CD14-positive monocyte (primary cell): ENCODE data around the gene PNKD. TPM values are rescaled to one million over a fixed set of nuclear protein-coding genes. Genes with fewer than 3 reads are reported as not detected.
A peak's percentile ranks its signal among the peaks of the same experiment; 100 is the strongest.

ENCODE experiments used
- DNase-seq, 3 donors: peaks; one replicate each; pipeline ENCODE4 v3.0.0-alpha.2; 2011 to 2022
- H2AFZ ChIP-seq: 2 replicates; pipeline ENCODE4 v1.6.0; 2012; ENCODE audit warnings: mild to moderate bottlenecking, low read depth, low read length, inconsistent platforms; ENCODE audit not compliant: insufficient read depth, poor library complexity, severe bottlenecking
- H3K27ac ChIP-seq, 2 donors: 1 replicate in 1 of 2; 2 replicates in 1 of 2; pipeline ENCODE4 v1.5.1; 2012 to 2013; ENCODE audit warnings: low read length in 2 of 2, control low read depth in 1 of 2, inconsistent platforms in 1 of 2, low read depth in 1 of 2, mild to moderate bottlenecking in 1 of 2
- H3K27me3 ChIP-seq, 2 donors: one replicate each; pipeline versions ENCODE4 v1.6.0 to v1.6.1; 2011 to 2013; ENCODE audit warnings: low read length in 2 of 2; ENCODE audit not compliant: control insufficient read depth in 2 of 2, insufficient read depth in 2 of 2
- H3K36me3 ChIP-seq, 2 donors: replicated peaks in 1 of 2; 1 replicate in 1 of 2; 2 replicates in 1 of 2; pipeline versions ENCODE4 v1.5.1 to v1.6.1; 2012 to 2013; ENCODE audit warnings: low read length in 2 of 2, control low read depth in 1 of 2, inconsistent platforms in 1 of 2, mild to moderate bottlenecking in 1 of 2; ENCODE audit not compliant: insufficient read depth in 2 of 2, control insufficient read depth in 1 of 2
- H3K4me1 ChIP-seq, 2 donors: 1 replicate in 1 of 2; 2 replicates in 1 of 2; pipeline versions ENCODE4 v1.5.1 to v1.6.1; 2012 to 2013; ENCODE audit warnings: low read length in 2 of 2, control low read depth in 1 of 2, inconsistent platforms in 1 of 2, mild to moderate bottlenecking in 1 of 2, moderate library complexity in 1 of 2; ENCODE audit not compliant: insufficient read depth in 2 of 2, control insufficient read depth in 1 of 2
- H3K4me2 ChIP-seq: replicated peaks from 2 replicates; pipeline ENCODE3; 2012; ENCODE audit warnings: low read length, moderate library complexity, mild to moderate bottlenecking; ENCODE audit not compliant: poor library complexity, severe bottlenecking; ENCODE audit errors: extremely low read depth
- H3K4me3 ChIP-seq, 3 experiments: fragments of 200-600 bp in 1 of 3; sonication (generic) in 1 of 3; replicated peaks in 1 of 3; 1 replicate in 2 of 3; 2 replicates in 1 of 3; pipeline ENCODE4 v1.5.1; 2011 to 2013; ENCODE audit warnings: low read length in 3 of 3, mild to moderate bottlenecking in 3 of 3, control low read depth in 2 of 3, low read depth in 2 of 3, inconsistent platforms in 1 of 3, moderate library complexity in 1 of 3
- H3K79me2 ChIP-seq: 2 replicates; pipeline ENCODE4 v1.6.0; 2012; ENCODE audit warnings: mild to moderate bottlenecking, control low read depth, inconsistent platforms, low read length, moderate library complexity; ENCODE audit not compliant: insufficient read depth
- H3K9ac ChIP-seq: 2 replicates; pipeline ENCODE4 v1.6.0; 2017; ENCODE audit warnings: low read length, mild to moderate bottlenecking; ENCODE audit not compliant: insufficient read depth, poor library complexity, severe bottlenecking
- H3K9me3 ChIP-seq, 2 donors: replicated peaks in 1 of 2; 1 replicate in 1 of 2; 2 replicates in 1 of 2; pipeline versions ENCODE4 v1.5.1 to v1.6.1; 2012 to 2013; ENCODE audit warnings: low read length in 2 of 2, control low read depth in 1 of 2; ENCODE audit not compliant: control insufficient read depth in 1 of 2, insufficient read depth in 1 of 2
- H4K20me1 ChIP-seq: 2 replicates; pipeline ENCODE4 v1.6.0; 2012; ENCODE audit warnings: mild to moderate bottlenecking, low read length, control low read depth, moderate library complexity; ENCODE audit not compliant: insufficient read depth
- H3K27ac Mint-ChIP-seq, 7 donors: one replicate each; pipeline ENCODE4 v1.8.0; 2020; ENCODE audit warnings: mild to moderate bottlenecking in 7 of 7, mixed read lengths in 7 of 7, moderate library complexity in 6 of 7, inconsistent platforms in 2 of 7
- H3K27me3 Mint-ChIP-seq, 3 donors: one replicate each; pipeline ENCODE4 v1.8.0; 2021 to 2022; ENCODE audit warnings: low read depth in 3 of 3, mild to moderate bottlenecking in 3 of 3, mixed read lengths in 3 of 3, moderate library complexity in 3 of 3, inconsistent platforms in 1 of 3
- H3K36me3 Mint-ChIP-seq, 2 donors: one replicate each; pipeline ENCODE4 v1.8.0; 2020; ENCODE audit warnings: mixed read lengths in 2 of 2, inconsistent platforms in 1 of 2, mild to moderate bottlenecking in 1 of 2
- H3K4me1 Mint-ChIP-seq: one replicate; pipeline ENCODE4 v1.8.0; 2020; ENCODE audit warnings: mild to moderate bottlenecking, mixed read lengths
- H3K4me3 Mint-ChIP-seq, 2 donors: one replicate each; pipeline ENCODE4 v1.8.0; 2020; ENCODE audit warnings: mild to moderate bottlenecking in 2 of 2, mixed read lengths in 2 of 2, moderate library complexity in 1 of 2
- H3K9me3 Mint-ChIP-seq, 7 donors: one replicate each; pipeline ENCODE4 v1.8.0; 2020 to 2022; ENCODE audit warnings: mixed read lengths in 7 of 7, mild to moderate bottlenecking in 6 of 7, moderate library complexity in 6 of 7, inconsistent platforms in 2 of 7
- CTCF ChIP-seq: fragments of 200-600 bp; IDR thresholded peaks from one replicate; pipeline ENCODE4 v1.8.0; 2022; ENCODE audit warnings: antibody characterized with exemption, mild to moderate bottlenecking
- WGBS: methylation state at CpG from one replicate; pipeline ENCODE4 v1.1.5; 2013; ENCODE audit warnings: missing lambda C conversion rate; ENCODE audit not compliant: insufficient coverage; 5-methylcytosine and 5-hydroxymethylcytosine counted together
- intact Hi-C, 2 donors: fragments of 100-400 bp; cut with micrococcal nuclease; formaldehyde crosslinking; loops; one replicate each; pipeline versions ENCODE4 v1.15.0 to v1.15.1; 2023
- polyA plus RNA-seq, 3 donors: library from polyadenylated mRNA; depleted of rRNA in 1 of 3; unstranded in 2 of 3; stranded (reverse) in 1 of 3; fragments of 300-500 nt in 2 of 3; fragments of >200 nt in 1 of 3; fragmentation: Illumina TruSeq in 2 of 3; gene quantifications; 1 replicate in 2 of 3; 2 replicates in 1 of 3; pipeline ENCODE4 v1.2.3, GENCODE V29; 2012 to 2021

PNKD gene
- polyA plus RNA-seq, 3 donors, result 79.8 to 92.0 (median 88.2) TPM

GRCh38 chr2:218260166-218260565, 10.2 kb upstream of the PNKD start:
- Histone ChIP-seq H3K79me2 (peaks cover 61% of the 10 kb centered on the region), H3K27me3 (no peaks in the 10 kb centered on the region), H3K27ac (peak overlapping the region; percentile 87 to 93), H3K9me3 (no peaks in the 10 kb centered on the region), H3K4me1 (peaks cover 93 to 98% of the 10 kb centered on the region in 2 donors), H3K4me2 (peak overlapping the region; percentile 97), H4K20me1 (peaks cover 58% of the 10 kb centered on the region), H3K9ac (no peak overlapping the region), H2AFZ (no peak overlapping the region), H3K36me3 (peaks cover 34 to 40% of the 10 kb centered on the region in 2 donors), H3K4me3 (peak overlapping the region in 1 of 3 experiments; percentile 85)
- H3K4me3 Mint-ChIP-seq, result peak overlapping the region in 1 of 2 donors; percentile 93
- no peaks in the 10 kb centered on the region for H3K27me3 Mint-ChIP-seq
- H3K9me3 Mint-ChIP-seq, result no peaks in the 10 kb centered on the region
- no peak for TF ChIP-seq CTCF
- no peak for DNase-seq
- WGBS, result 100% methylated on average over 1 of the region's 5 CpGs
- intact Hi-C loops, result loop anchor here in 1 of 2 donors (5.0 kb wide), 1 partner anchor 38 kb away; no protein-coding TSS in a partner anchor
- H3K36me3 Mint-ChIP-seq, result peaks cover 24 to 47% of the 10 kb centered on the region in 2 donors
- H3K4me1 Mint-ChIP-seq, result peaks cover 97% of the 10 kb centered on the region
- peak overlapping the region; percentile 77 to 96 (median 92) for H3K27ac Mint-ChIP-seq

GRCh38 chr2:218260742-218261422, 9.4 kb upstream of the PNKD start, which contains the start of gene GPBAR1:
TSS of gene GPBAR1 (plus strand) at chr2:218261015. CDS start at chr2:218262725, 1,710 bp downstream.
- Mint-ChIP-seq H3K27ac (peak within 1 kb of the TSS; percentile 88 to 96 (median 93)), H3K27me3 (no peaks in the 10 kb centered on the region), H3K4me3 (peak within 1 kb of the TSS; percentile 84 to 93), H3K36me3 (peaks cover 24 to 47% of the 10 kb centered on the region in 2 donors), H3K9me3 (no peaks in the 10 kb centered on the region), H3K4me1 (peaks cover 97% of the 10 kb centered on the region)
- H3K79me2 ChIP-seq, result peaks cover 67% of the 10 kb centered on the region
- H3K4me2 ChIP-seq, result peak within 1 kb of the TSS; percentile 97
- peak within 1 kb of the TSS; percentile 87 to 93 for H3K27ac ChIP-seq
- peak; percentile 19 for TF ChIP-seq CTCF
- intact Hi-C loops, result loop anchor here in 1 of 2 donors (5.0 kb wide), 1 partner anchor 39 kb away; no protein-coding TSS in a partner anchor
- H3K4me3 ChIP-seq, result peak within 1 kb of the TSS; percentile 38 to 85 (median 45)
- H3K9me3 ChIP-seq, result no peaks in the 10 kb centered on the region
- peaks cover 34 to 40% of the 10 kb centered on the region in 2 donors for H3K36me3 ChIP-seq
- peaks cover 58% of the 10 kb centered on the region for H4K20me1 ChIP-seq
- DNase-seq, result peak in 2 of 3 donors; percentile 31 to 37
- peak within 1 kb of the TSS; percentile 54 for H2AFZ ChIP-seq
- WGBS, result 33% methylated on average over 5 of the region's 10 CpGs
- H3K27me3 ChIP-seq, result no peaks in the 10 kb centered on the region
- H3K9ac ChIP-seq, result peak within 1 kb of the TSS; percentile 70
- peaks cover 89 to 96% of the 10 kb centered on the region in 2 donors for H3K4me1 ChIP-seq
